ENCODE results near the gene KRTAP10-10.
"Not testable (repeated sequence)": the region's sequence is repeated elsewhere in the genome, so short reads cannot be mapped to it uniquely, and the experiment has no call there.

Gene KRTAP10-10

GRCh38 chr21:44602463-44602850 is 34.7 kb upstream of the KRTAP10-10 start:
- no peak for DNase-seq (ENCODE audit: low read depth, low spot score)

GRCh38 chr21:44603109-44603875 is 33.9 kb upstream of the KRTAP10-10 start:
- no peak for DNase-seq (ENCODE audit: low read depth, low spot score)

GRCh38 chr21:44603911-44604310 is 33.2 kb upstream of the KRTAP10-10 start:
- no peak for DNase-seq (ENCODE audit: low read depth, low spot score)

GRCh38 chr21:44606495-44606894 is 30.7 kb upstream of the KRTAP10-10 start:
- no peak for DNase-seq (ENCODE audit: low read depth, low spot score)

GRCh38 chr21:44609193-44609592 is 28.0 kb upstream of the KRTAP10-10 start:
- DNase-seq (ENCODE audit: low read depth, low spot score), result no peak

GRCh38 chr21:44610157-44610843 is 26.9 kb upstream of the KRTAP10-10 start:
- not testable (repeated sequence) for DNase-seq (ENCODE audit: low read depth, low spot score)

GRCh38 chr21:44611551-44611950 is 25.6 kb upstream of the KRTAP10-10 start:
- DNase-seq (ENCODE audit: low read depth, low spot score), result no peak

GRCh38 chr21:44612029-44612486 is 25.1 kb upstream of the KRTAP10-10 start, which contains the start of gene KRTAP10-8:
Gene KRTAP10-8, plus strand, starts transcription at chr21:44612079. Its CDS starts 22 bp downstream, at chr21:44612101.
- no peak for DNase-seq (ENCODE audit: low read depth, low spot score)

GRCh38 chr21:44612669-44613229 is 24.4 kb upstream of the KRTAP10-10 start:
- DNase-seq (ENCODE audit: low read depth, low spot score), result no peak

- no peak for DNase-seq (ENCODE audit: low read depth, low spot score)
These were observed 23.6 kb upstream of the KRTAP10-10 start for GRCh38 chr21:44613386-44614155.

GRCh38 chr21:44614161-44614631 is 23.0 kb upstream of the KRTAP10-10 start:
- no peak for DNase-seq (ENCODE audit: low read depth, low spot score)

- no peak for DNase-seq (ENCODE audit: low read depth, low spot score)
These were observed 22.2 kb upstream of the KRTAP10-10 start for GRCh38 chr21:44614961-44615391.

- DNase-seq (ENCODE audit: low read depth, low spot score), result no peak
These were observed 21.7 kb upstream of the KRTAP10-10 start for GRCh38 chr21:44615466-44615865.

GRCh38 chr21:44615911-44616590 is 21.1 kb upstream of the KRTAP10-10 start:
- no peak for DNase-seq (ENCODE audit: low read depth, low spot score)

- DNase-seq (ENCODE audit: low read depth, low spot score), result no peak
These were observed 20.6 kb upstream of the KRTAP10-10 start for GRCh38 chr21:44616591-44616926.

GRCh38 chr21:44617071-44617501 is 20.1 kb upstream of the KRTAP10-10 start:
- no peak for DNase-seq (ENCODE audit: low read depth, low spot score)

GRCh38 chr21:44618504-44618903 is 18.7 kb upstream of the KRTAP10-10 start:
- DNase-seq (ENCODE audit: low read depth, low spot score), result no peak

- DNase-seq (ENCODE audit: low read depth, low spot score), result peak; percentile 21
These were observed 18.2 kb upstream of the KRTAP10-10 start for GRCh38 chr21:44618909-44619308.

- DNase-seq (ENCODE audit: low read depth, low spot score), result no peak
These were observed 17.3 kb upstream of the KRTAP10-10 start for GRCh38 chr21:44619886-44620285.

- DNase-seq (ENCODE audit: low read depth, low spot score), result no peak
These were observed 13.6 kb upstream of the KRTAP10-10 start for GRCh38 chr21:44623575-44623974.

- DNase-seq (ENCODE audit: low read depth, low spot score), result no peak
These were observed 11.4 kb upstream of the KRTAP10-10 start for GRCh38 chr21:44625756-44626155.
